IPS DF 6.9 (cell line): ENCODE data around the gene SLC29A2.

Experiments used
- DNase-seq: peaks from one replicate; pipeline ENCODE4 v3.0.0-alpha.2; 2013; ENCODE audit warnings: low read depth, low spot score
- H3K27ac ChIP-seq: one replicate; pipeline ENCODE4 v1.5.1; 2013; ENCODE audit warnings: low read length, control low read depth
- H3K27me3 ChIP-seq: 2 replicates; pipeline ENCODE4 v1.6.1; 2013; ENCODE audit warnings: mild to moderate bottlenecking, low read length; ENCODE audit not compliant: control insufficient read depth, insufficient read depth
- H3K36me3 ChIP-seq: 2 replicates; pipeline ENCODE4 v1.6.1; 2013; ENCODE audit warnings: low read length; ENCODE audit not compliant: control insufficient read depth, insufficient read depth
- H3K4me1 ChIP-seq: 2 replicates; pipeline ENCODE4 v1.6.1; 2013; ENCODE audit warnings: low read length; ENCODE audit not compliant: control insufficient read depth, insufficient read depth
- H3K4me3 ChIP-seq: 2 replicates; pipeline ENCODE4 v1.5.1; 2013; ENCODE audit warnings: mild to moderate bottlenecking, low read length
- H3K9me3 ChIP-seq: 2 replicates; pipeline ENCODE4 v1.6.1; 2013; ENCODE audit warnings: low read length, inconsistent platforms; ENCODE audit not compliant: control insufficient read depth, insufficient read depth
- WGBS: extraction: QIAGEN DNeasy Blood & Tissue Kit; methylation state at CpG from one replicate; pipeline ENCODE4 v1.1.7; 2013; ENCODE audit warnings: mixed read lengths, missing lambda C conversion rate; ENCODE audit not compliant: insufficient read length, insufficient coverage; 5-methylcytosine and 5-hydroxymethylcytosine counted together

The SLC29A2 gene

GRCh38 chr11:66339162-66339675 is 32.3 kb downstream of the SLC29A2 start:
- H3K27me3 ChIP-seq: no peaks in the 10 kb centered on the region
- H3K4me3 ChIP-seq: no peak overlapping the region
- H3K36me3 ChIP-seq: peaks cover 25% of the 10 kb centered on the region
- H3K4me1 ChIP-seq: peaks cover 5% of the 10 kb centered on the region; the same call in 1 of the 2 replicates
- H3K27ac ChIP-seq: no peak overlapping the region
- WGBS: no CpG with 5 or more reads among the region's 6 CpGs
- no peak for DNase-seq
- H3K9me3 ChIP-seq: no peaks in the 10 kb centered on the region

DNA sequence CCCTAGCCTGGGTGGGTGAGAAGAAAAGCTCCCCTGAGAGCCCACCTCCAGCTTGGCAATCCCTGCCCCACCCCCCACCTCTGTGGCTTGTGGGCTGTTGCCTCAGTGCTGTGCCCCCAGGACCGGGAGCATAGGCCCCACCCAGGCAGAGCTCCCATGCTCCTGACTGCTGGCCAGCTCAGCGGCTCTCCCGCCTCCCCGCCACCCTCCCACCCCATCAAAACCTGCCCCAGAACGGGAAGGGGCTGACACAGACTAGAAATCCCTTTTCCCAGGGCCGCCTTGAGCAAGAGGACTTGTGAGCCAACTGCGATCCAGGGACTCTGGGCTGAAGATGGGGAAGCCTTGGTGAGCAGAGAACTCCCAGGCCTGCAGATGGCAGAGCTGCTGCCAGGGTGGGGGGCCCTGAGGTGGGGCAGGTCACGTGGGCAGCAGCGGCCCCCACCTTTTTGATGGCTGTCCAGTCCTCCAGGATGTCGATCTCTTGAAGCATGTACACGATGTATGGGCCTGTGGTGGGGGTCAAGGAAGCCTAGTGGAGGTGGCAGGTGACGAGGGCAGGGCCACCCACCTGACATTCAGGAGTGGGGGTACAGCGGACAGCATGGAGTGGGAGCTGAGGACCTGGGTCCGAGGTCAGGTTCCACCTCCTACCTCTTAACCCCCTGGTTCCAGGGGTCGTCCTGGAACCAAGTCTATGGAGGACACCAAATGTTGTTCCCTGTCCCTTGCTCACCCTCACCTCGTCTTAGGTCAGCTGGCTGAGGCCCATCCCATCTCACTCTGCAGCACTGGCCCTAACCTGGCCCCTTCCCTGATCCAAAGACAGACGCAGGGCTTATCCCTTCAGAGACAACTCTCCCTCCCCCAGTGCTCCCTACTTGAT is 33.0 kb downstream of the SLC29A2 start:
- H3K27ac ChIP-seq: no peak overlapping the region
- no peak for DNase-seq

GRCh38 chr11:66337103-66337899 is 34.3 kb downstream of the SLC29A2 start:
- Histone ChIP-seq H3K4me1 (peaks cover 5% of the 10 kb centered on the region; the same call in 1 of the 2 replicates), H3K27me3 (no peaks in the 10 kb centered on the region), H3K36me3 (peaks cover 28% of the 10 kb centered on the region), H3K9me3 (no peaks in the 10 kb centered on the region), H3K27ac (no peak overlapping the region), H3K4me3 (no peak overlapping the region)
- no CpG with 5 or more reads among the region's 18 CpGs for WGBS
- DNase-seq: no peak

More for the DNA sequence above, 33.0 kb downstream of the SLC29A2 start:
- Histone ChIP-seq H3K36me3 (peaks cover 25% of the 10 kb centered on the region), H3K4me3 (no peak overlapping the region), H3K9me3 (no peaks in the 10 kb centered on the region), H3K4me1 (peaks cover 5% of the 10 kb centered on the region; the same call in 1 of the 2 replicates), H3K27me3 (no peaks in the 10 kb centered on the region)
- WGBS: no CpG with 5 or more reads among the region's 17 CpGs

DNA sequence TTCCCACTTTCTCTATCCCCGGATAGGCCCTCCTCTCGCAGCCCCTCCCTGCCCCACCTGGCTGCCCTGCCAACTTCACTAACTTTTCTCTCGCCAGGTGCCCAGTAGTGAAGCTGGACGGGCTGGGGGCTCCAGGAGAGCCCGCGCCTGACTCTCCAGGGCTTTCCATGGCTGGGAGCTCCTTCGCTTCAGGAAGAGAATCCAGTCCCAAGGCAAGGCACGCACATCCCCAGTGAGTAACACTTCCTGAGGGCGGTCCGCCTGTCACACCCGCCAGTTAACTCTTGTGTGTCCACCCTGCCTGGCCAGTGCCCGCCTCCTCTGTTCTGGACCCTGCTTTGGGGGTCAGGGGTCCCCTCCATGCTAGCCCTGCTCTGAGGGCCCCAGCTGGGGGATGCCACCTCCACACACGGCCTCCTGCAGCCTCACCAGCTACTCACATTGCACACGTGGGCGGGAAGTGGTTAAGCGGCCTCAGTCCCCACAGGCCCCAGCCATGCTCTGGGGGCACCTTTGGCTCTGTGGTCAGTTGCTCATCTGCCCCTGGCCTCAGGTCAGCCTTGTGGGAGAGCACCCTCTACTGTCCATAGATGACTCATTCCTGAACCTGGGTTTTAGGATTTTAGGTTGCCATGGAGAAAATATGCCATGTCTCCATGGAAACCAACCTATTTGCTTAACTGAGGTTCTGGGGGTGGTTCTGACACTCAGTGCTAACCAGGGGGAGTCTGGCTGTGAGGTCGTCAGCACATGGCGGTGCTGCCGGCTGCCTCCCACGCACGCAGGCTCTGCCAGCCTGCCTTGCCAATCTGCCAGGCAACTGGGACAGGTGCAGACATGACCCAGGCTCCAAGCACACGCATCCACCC is 35.1 kb downstream of the SLC29A2 start, which contains the start of gene RIN1:
Gene RIN1, minus strand, starts transcription at position 201 of the 869 bp plus-strand sequence. Its CDS starts 32 bp downstream, at position 169.
- WGBS: no CpG with 5 or more reads among the region's 22 CpGs
- peaks cover 23% of the 10 kb centered on the region for H3K36me3 ChIP-seq
- H3K27ac ChIP-seq: no peak within 1 kb of the TSS
- no peaks in the 10 kb centered on the region for H3K9me3 ChIP-seq
- H3K4me1 ChIP-seq: peaks cover 5% of the 10 kb centered on the region; the same call in 1 of the 2 replicates
- peak within 1 kb of the TSS; percentile 0; the same call in 1 of the 2 replicates for H3K4me3 ChIP-seq
- DNase-seq: no peak
- H3K27me3 ChIP-seq: no peaks in the 10 kb centered on the region

DNA sequence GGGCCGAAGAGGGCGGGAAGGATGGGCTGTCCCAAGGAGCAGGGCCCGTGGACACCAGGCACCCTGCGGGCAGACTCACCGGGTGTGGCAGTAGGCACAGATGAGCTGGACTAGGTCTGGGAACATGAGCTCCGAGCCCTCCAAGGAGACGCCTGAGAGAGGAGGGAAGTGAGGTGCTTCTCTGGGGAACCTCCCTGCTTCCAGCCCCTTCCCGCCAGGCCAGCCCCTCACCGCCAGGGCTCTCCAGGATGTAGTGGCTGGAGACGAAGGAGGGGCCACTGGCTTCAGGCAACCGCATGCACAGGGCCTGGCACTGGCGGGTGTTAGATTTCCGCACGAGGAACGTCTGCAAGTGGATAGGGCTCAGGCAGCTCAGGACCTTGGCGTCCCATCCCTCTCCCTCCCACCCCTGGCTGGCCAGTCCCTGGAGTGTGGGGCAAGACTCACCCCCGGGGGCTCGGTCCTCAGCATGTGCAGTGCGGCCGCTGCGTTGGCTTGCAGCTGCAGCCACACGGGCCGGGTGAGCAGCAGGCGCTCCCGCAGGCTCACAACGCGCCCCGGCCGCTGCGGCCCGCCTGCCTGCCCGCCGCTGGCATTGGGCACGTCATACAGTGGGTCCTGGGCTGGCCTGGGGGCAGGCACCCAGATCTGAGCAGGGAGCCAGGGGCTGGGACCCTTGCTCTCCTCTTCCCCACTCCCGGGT is 35.9 kb downstream of the SLC29A2 start:
- Histone ChIP-seq H3K36me3 (peaks cover 20% of the 10 kb centered on the region; the same call in 1 of the 2 replicates), H3K27ac (no peak overlapping the region)
- no CpG with 5 or more reads among the region's 35 CpGs for WGBS

DNA sequence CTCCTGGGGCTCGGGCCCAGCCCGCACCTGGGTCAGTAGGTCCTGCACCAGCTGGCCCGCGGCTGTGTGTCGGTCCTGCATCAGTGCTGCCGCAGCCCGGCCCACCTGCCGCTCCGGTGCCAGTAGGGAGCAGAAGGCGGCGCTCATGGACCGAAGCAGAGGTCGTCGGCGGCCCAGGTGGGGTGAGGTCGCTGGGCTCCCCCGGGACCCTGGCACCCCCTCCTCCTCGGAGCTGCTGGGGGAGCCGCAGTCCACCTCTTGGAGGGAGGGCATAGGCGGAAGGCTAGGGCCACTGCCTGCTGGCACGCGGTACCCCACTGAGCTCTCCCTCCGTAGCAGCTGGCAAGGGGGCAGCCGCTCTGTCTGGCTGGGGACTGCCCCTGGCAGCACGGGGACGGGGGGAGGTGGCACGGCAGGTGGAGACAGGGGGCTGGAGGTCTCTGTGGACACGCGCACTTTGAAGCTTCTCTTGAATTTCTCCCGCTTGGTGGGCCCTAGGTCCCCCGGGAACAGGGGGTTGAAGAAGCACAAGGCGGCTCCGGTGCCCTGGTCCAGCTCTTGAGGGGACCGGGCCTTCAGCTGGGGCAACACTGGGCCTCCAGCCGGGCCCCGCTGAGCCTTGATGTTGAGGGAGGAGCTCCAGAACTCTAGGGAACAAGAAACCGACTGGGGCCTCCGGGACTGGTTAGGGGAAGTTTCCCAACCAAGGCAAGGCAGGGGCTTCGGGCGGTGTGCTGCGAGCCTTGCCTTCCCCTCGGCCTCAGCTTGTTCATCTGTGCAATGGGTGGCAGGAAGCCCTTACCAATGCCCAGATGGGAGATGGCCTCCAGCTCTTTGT is 36.7 kb downstream of the SLC29A2 start:
- Histone ChIP-seq H3K4me3 (no peak overlapping the region), H3K36me3 (peaks cover 14% of the 10 kb centered on the region; the same call in 1 of the 2 replicates), H3K27ac (no peak overlapping the region), H3K4me1 (peaks cover 5% of the 10 kb centered on the region; the same call in 1 of the 2 replicates), H3K9me3 (no peaks in the 10 kb centered on the region), H3K27me3 (no peaks in the 10 kb centered on the region)
- WGBS: no CpG with 5 or more reads among the region's 42 CpGs
- no peak for DNase-seq

More for the DNA sequence above, 35.9 kb downstream of the SLC29A2 start:
- Histone ChIP-seq H3K4me3 (peak overlapping the region; percentile 0; the same call in 1 of the 2 replicates), H3K4me1 (peaks cover 5% of the 10 kb centered on the region; the same call in 1 of the 2 replicates), H3K9me3 (no peaks in the 10 kb centered on the region), H3K27me3 (no peaks in the 10 kb centered on the region)
- DNase-seq: no peak

DNA sequence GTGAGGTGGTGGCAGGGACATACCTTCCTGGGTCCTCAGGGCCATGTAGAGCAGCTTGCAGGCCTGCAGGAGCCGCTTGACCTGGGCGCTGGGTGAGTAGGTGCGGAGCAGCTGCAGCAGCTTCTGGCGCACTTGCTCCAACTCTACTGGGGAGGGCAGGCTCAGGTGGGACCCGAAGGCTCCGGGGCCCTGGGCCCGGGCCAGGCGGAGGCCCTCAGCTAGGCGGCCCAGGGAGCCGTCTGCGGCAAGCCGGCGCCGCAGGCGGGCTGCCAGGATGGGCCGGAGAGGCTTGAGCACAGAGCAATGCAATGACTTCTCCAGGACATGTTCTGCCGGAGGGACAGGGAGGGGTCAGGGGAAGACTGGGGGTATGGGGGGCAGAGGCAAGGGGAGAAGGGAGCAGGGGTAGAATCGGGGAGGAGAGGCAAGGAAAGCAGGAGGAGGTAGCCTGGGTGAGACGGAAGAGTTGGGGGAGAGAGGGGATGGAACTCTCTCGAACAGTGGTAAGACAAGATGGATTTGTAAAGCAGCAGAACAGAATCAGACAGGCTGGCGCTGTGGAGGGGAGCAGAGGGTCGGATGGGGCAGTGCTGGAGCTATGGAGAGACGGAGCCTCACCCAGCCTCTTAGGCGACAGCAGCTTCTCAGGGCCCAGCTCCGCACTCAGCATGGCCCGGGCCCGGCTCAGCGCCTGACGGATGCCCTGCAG is 37.5 kb downstream of the SLC29A2 start:
- Histone ChIP-seq H3K4me1 (peaks cover 5% of the 10 kb centered on the region; the same call in 1 of the 2 replicates), H3K36me3 (peaks cover 13% of the 10 kb centered on the region; the same call in 1 of the 2 replicates), H3K4me3 (no peak overlapping the region), H3K27me3 (no peaks in the 10 kb centered on the region), H3K27ac (no peak overlapping the region), H3K9me3 (no peaks in the 10 kb centered on the region)
- WGBS: no CpG with 5 or more reads among the region's 29 CpGs
- DNase-seq: no peak

DNA sequence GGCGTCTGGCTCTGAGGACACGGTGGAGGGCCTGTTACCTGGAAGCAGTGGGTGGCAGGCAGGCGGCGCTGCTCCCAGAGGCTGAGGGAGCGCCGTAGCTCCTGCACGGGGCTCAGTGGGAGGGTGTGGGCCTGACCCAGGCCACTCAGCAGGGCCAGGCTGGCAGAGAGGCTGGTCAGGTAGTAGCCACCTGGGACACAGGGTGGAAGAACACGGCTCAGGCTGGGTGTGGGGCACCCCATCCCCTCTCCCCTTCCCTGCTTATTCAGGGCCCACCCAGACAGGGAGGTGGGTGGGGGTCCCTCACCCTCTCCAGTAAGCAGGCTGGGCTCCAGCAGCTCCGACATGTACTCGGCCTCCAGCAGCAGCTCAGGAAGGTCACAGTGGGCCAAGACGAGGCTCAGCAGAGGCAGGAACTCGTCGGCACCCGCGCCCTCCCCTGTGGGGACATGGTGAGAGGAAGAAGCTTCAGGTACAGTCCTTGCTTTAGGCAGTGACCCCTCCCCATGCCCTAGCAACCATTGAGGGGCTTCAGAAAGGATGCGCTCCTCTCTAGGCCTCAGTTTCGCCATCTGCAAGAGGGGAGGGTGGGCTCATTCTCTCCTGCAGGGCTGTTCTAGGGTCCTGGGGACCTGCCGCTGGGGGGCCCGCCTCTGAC is 38.2 kb downstream of the SLC29A2 start:
- Histone ChIP-seq H3K4me1 (peaks cover 7% of the 10 kb centered on the region; the same call in 1 of the 2 replicates), H3K9me3 (no peaks in the 10 kb centered on the region), H3K27me3 (no peaks in the 10 kb centered on the region), H3K4me3 (no peak overlapping the region), H3K27ac (no peak overlapping the region), H3K36me3 (peaks cover 7% of the 10 kb centered on the region; the same call in 1 of the 2 replicates)
- WGBS: no CpG with 5 or more reads among the region's 19 CpGs
- no peak for DNase-seq
